Mucosa of descending colon (tissue), 3 donors: Measurements from ENCODE around the gene RAD23B. TPM values are rescaled to one million over a fixed set of nuclear protein-coding genes. Genes with fewer than 3 reads are reported as not detected.

Experiments used
- ATAC-seq: fragments of 200-7000 bp; cut with Tn5 transposase; one replicate; pipeline ENCODE4 v1.9.1; 2020; ENCODE audit warnings: mild to moderate bottlenecking, moderate library complexity
- DNase-seq, 3 donors: peaks; one replicate each; pipeline ENCODE4 v3.0.0-alpha.2; 2020
- H3K36me3 ChIP-seq: fragments of 200-600 bp; one replicate; pipeline ENCODE4 v1.8.0; 2021; ENCODE audit warnings: low read depth, mild to moderate bottlenecking
- H3K4me1 ChIP-seq: fragments of 200-600 bp; one replicate; pipeline ENCODE4 v1.8.0; 2021; ENCODE audit warnings: low read depth, mild to moderate bottlenecking
- H3K4me3 ChIP-seq: fragments of 200-600 bp; one replicate; pipeline ENCODE4 v1.8.0; 2021; ENCODE audit warnings: mild to moderate bottlenecking
- H3K9me3 ChIP-seq: fragments of 200-600 bp; one replicate; pipeline ENCODE4 v1.8.0; 2021; ENCODE audit warnings: mild to moderate bottlenecking
- CTCF ChIP-seq: fragments of 200-600 bp; IDR thresholded peaks from one replicate; pipeline ENCODE4 v1.8.0; 2022; ENCODE audit warnings: antibody characterized with exemption, mild to moderate bottlenecking
- intact Hi-C, 2 donors: fragments of 100-400 bp; cut with DNase I in 1 of 2; cut with micrococcal nuclease in 1 of 2; formaldehyde crosslinking; loops; one replicate each; pipeline versions ENCODE4 v1.11.0 to v1.11.1; 2022; cut with DNase I, micrococcal nuclease
- total RNA-seq, 3 donors: library from RNA; stranded (reverse); fragmentation: NEBNext Ultra II Directional in 2 of 3; extraction: Animal tissue kit (Norgen Biotek cat#: 25700) in 2 of 3; gene quantifications; one replicate each; pipeline versions ENCODE4 v1.2.1 to v1.2.4, GENCODE V29; 2021 to 2023
- donor health status: DM: no; HTN: no; CAD: no; lungs with moderate emphysema.
- donor health status: DM: no; HTN: no; CAD: no.
- donor health status: DM: no; HTN: yes; CAD: no.

RAD23B gene
- total RNA-seq, 3 donors from 2014 or later, result 83.0 to 95.6 (median 93.7) TPM

DNA sequence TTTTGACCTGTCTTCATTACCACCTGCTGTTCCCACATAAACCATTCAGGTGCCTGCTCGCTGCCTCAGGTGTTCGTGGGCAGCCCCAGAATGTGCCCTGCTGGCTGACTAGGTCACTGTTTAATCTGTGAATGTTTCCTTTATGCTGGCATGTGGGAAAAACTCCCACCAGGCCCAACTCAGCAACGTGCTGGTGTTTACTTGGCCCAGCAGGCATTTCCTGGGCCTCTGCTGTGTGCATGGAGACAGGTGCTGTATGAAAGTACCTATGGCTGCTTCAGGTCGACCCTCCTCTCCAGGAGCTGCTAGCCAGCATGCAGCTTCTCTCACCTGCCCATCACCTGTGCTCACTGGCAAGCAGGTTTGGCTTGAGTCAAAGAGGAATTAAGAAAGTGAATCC is 65.8 kb downstream of the RAD23B start:
- ATAC-seq (no peak), DNase-seq (no peak)
- Histone ChIP-seq H3K4me1 (no peaks in the 10 kb centered on the region), H3K9me3 (no peaks in the 10 kb centered on the region), H3K4me3 (no peak overlapping the region), H3K36me3 (no peaks in the 10 kb centered on the region)
- no peak for TF ChIP-seq CTCF
- intact Hi-C loops, result no loop called here

DNA sequence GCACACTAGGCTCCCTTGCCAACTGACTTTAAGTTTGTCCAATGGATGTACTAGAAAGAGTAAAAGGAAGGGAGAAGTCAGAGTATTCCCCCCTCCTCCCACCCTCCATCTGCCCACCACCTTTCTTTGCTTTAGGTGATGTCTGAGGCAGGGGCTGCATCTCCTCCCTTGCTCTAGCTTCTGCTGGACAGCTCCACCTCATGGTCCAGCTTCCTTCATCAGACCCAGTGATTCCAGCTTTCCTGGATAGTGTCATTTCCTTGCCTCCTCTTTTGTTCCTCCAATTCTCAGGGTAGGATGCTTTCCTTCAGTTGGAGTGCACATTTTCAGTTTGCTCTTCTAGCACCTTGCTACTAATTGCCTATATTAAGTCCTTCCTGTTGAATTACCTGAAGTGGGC is 67.4 kb downstream of the RAD23B start:
- TF ChIP-seq CTCF, result no peak
- no peak for DNase-seq
- no peaks in the 10 kb centered on the region for H3K4me1 ChIP-seq
- intact Hi-C loops, result no loop called here
- H3K4me3 ChIP-seq, result no peak overlapping the region
- no peaks in the 10 kb centered on the region for H3K9me3 ChIP-seq
- ATAC-seq, result no peak
- no peaks in the 10 kb centered on the region for H3K36me3 ChIP-seq

GRCh38 chr9:107351382-107352045 is 68.4 kb downstream of the RAD23B start:
- no peak for ATAC-seq
- Histone ChIP-seq H3K4me3 (no peak overlapping the region), H3K4me1 (no peaks in the 10 kb centered on the region), H3K36me3 (no peaks in the 10 kb centered on the region), H3K9me3 (no peaks in the 10 kb centered on the region)
- TF ChIP-seq CTCF, result no peak
- intact Hi-C loops, result no loop called here
- no peak for DNase-seq

DNA sequence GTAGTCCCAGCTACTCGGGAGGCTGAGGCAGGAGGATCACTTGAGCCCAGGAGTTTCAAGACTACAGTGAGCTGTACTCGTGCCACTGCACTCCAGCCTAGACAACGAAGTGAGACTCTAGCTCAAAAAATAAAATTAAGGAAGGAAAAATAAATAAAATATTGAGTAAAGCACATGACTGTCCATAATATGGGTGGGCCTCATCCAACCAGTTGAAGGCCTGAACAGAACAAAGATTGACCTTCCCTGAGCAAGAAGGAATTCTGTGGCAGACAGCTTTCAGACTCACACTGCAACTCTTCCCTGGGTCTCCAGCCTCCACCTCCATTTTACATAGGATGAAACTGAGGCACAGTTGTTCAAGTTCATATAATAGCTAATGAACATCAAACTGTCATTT is 72.3 kb downstream of the RAD23B start:
- H3K36me3 ChIP-seq, result no peaks in the 10 kb centered on the region
- intact Hi-C loops, result no loop called here
- no peak for ATAC-seq
- no peaks in the 10 kb centered on the region for H3K9me3 ChIP-seq
- DNase-seq, result no peak
- H3K4me1 ChIP-seq, result no peaks in the 10 kb centered on the region
- H3K4me3 ChIP-seq, result no peak overlapping the region
- TF ChIP-seq CTCF, result no peak

DNA sequence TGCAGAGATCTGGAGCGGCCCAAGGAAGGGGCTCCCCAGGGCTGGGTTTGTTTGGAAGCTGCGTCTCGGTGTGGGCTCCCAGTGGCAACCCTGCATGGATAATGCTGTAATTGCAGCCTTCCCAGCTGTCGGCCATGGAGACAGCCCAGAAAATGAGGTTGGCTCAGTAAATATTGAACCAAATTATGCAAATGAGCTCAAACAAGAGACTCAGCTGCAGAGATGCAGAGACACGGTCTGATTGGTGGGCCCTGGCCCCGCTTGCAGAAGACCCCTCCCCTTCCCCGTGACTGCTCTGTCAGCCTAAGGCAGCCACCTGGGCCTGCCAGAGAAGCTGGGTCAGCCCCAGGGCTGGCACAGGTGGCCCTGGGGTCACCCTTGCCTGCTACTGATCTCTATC is 75.9 kb downstream of the RAD23B start:
- no peak for ATAC-seq
- no peaks in the 10 kb centered on the region for H3K36me3 ChIP-seq
- no peak for DNase-seq
- intact Hi-C loops, result no loop called here
- no peak overlapping the region for H3K4me3 ChIP-seq
- no peaks in the 10 kb centered on the region for H3K4me1 ChIP-seq
- TF ChIP-seq CTCF, result no peak
- H3K9me3 ChIP-seq, result no peaks in the 10 kb centered on the region

- intact Hi-C loops, result no loop called here
- ATAC-seq, result no peak
Observed at GRCh38 chr9:107360098-107360497, 77.0 kb downstream of the RAD23B start.

More at GRCh38 chr9:107360098-107360497, 77.0 kb downstream of the RAD23B start:
- no peak for TF ChIP-seq CTCF
- DNase-seq, result no peak
- no peaks in the 10 kb centered on the region for H3K4me1 ChIP-seq
- no peaks in the 10 kb centered on the region for H3K36me3 ChIP-seq
- H3K4me3 ChIP-seq, result no peak overlapping the region
- no peaks in the 10 kb centered on the region for H3K9me3 ChIP-seq
